MV-4-11 (cell line): Measurements from ENCODE around the gene AHR.
A peak's percentile ranks its signal among the peaks of the same experiment; 100 is the strongest.

Experiments
- DNase-seq: peaks from one replicate; lab custom pipeline; 2025; lab: John Stamatoyannopoulos, UW

AHR gene

GRCh38 chr7:17298102-17298839 is at the start of gene AHR:
TSS of gene AHR (plus strand) at chr7:17298652. CDS start at chr7:17299265, 613 bp downstream.
- peak; percentile 89 for DNase-seq

GRCh38 chr7:17253885-17254284 is 44.6 kb upstream of the AHR start:
- no peak for DNase-seq

GRCh38 chr7:17255926-17256325 is 42.5 kb upstream of the AHR start:
- peak; percentile 68 for DNase-seq

- no peak for DNase-seq
Measured at GRCh38 chr7:17256375-17256774, 42.1 kb upstream of the AHR start.

- DNase-seq: no peak
Measured at GRCh38 chr7:17266565-17266964, 31.9 kb upstream of the AHR start.

GRCh38 chr7:17269341-17270221 is 28.9 kb upstream of the AHR start:
- DNase-seq: no peak

GRCh38 chr7:17274551-17275245 is 23.8 kb upstream of the AHR start:
- DNase-seq: peak; percentile 94

GRCh38 chr7:17275749-17276671 is 22.4 kb upstream of the AHR start:
- DNase-seq: peak; percentile 74

- DNase-seq: no peak
Measured at GRCh38 chr7:17279061-17279460, 19.4 kb upstream of the AHR start.

GRCh38 chr7:17289074-17289645 is 9.3 kb upstream of the AHR start:
- DNase-seq: no peak

GRCh38 chr7:17292843-17293242 is 5.6 kb upstream of the AHR start:
- no peak for DNase-seq

- peak; percentile 2 for DNase-seq
Measured at GRCh38 chr7:17293481-17293880, 5.0 kb upstream of the AHR start.

GRCh38 chr7:17297243-17297642 is 1.2 kb upstream of the AHR start:
- DNase-seq: peak; percentile 45

GRCh38 chr7:17298840-17299482 is 509 bp downstream of the AHR start:
- DNase-seq: no peak

GRCh38 chr7:17299483-17299991 is 1.1 kb downstream of the AHR start:
- peak; percentile 16 for DNase-seq

- DNase-seq: no peak
Measured at GRCh38 chr7:17300012-17300411, 1.6 kb downstream of the AHR start.

- no peak for DNase-seq
Measured at GRCh38 chr7:17300437-17300836, 2.0 kb downstream of the AHR start.

GRCh38 chr7:17301471-17302456 is 3.3 kb downstream of the AHR start:
- peak; percentile 6 for DNase-seq

GRCh38 chr7:17302575-17303142 is 4.2 kb downstream of the AHR start:
- peak; percentile 20 for DNase-seq
